Non-pigmented ciliary epithelial cell (primary cell): Measurements from ENCODE around the gene ITIH6.
"Not testable (repeated sequence)": the region's sequence is repeated elsewhere in the genome, so short reads cannot be mapped to it uniquely, and the experiment has no call there.

ENCODE experiments used
- DNase-seq: peaks from one replicate; pipeline ENCODE4 v3.0.0-alpha.2; 2010; ENCODE audit warnings: low read depth

The ITIH6 gene

DNA sequence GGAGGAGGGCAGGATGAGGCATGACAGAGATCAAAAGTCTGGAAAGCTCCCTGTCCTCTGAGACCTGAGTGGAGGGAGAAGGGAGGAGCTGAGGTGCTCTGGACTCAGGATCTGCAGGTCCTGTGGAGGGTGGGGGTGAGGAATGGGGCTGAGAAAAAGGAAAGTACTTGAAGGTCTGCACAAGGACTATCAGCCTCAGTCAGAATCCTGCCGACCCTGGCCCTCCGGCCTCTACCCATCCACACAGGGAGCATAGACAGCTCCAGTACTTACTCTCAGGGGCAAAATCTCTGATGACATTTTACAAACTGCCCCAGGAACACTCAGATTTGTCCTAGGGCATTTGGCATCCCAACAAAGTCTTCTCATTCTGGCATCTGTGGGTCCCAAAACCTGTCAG lies 991 bp upstream of the ITIH6 start:
- DNase-seq = no peak

DNA sequence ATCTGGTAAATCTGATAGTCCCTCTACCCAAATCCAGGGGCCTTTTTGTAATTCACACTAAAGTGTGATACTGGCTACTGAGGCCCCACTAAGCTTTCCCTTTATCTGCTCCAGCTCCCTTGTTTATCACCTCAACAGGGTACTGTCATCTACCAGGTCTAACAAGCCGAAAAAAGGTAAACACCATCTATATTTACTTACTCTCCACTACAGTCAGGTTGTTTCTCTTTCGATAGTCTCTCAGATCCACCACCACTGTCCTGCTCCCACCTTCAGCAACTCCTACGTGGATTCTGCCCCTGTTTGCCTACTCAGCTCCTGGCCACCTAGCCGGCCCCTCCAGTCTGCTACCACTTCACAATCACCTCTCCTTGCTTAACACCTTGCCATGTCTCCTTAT lies 3.3 kb downstream of the ITIH6 start:
- no peak for DNase-seq

DNA sequence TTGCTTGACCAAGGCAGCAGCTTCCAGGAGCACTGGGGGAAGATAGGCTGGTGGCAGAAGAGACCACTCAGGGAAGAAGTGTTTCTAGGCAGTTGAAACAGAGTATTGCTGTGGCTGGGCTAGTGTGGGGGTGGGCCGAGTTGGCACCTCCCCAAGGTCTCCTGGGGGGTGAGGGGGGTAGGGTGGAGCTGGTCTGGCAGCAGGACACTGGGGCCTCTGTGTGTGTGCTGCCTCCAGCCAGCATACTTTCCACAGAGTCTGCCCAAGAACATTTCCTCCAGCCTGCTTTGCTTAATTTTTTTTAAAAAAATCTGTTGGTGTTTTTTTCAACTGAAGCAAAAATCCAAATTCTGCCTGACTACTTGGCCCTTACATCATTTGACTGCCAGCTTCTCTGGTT lies 4.0 kb downstream of the ITIH6 start:
- DNase-seq = no peak

DNA sequence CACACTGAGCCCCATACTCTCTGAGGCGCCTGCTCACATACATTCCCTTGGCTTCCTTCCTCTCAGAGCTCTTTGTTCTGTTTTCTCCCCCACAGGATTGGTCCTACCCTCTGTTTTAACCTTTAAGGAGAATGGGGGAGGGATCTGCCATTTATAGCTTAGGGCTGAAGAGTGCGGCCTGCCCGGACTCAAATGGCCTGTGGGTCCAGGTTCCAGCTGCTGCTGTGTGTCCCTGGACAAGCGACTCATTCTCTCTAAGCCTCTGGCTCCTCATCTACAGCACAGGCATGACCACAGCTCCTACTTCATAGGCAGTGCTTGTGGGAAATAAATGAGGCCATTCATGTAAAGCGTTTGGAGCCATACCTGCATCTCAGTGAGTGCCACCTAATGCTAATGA lies 8.7 kb downstream of the ITIH6 start:
- DNase-seq = not testable (repeated sequence)

DNA sequence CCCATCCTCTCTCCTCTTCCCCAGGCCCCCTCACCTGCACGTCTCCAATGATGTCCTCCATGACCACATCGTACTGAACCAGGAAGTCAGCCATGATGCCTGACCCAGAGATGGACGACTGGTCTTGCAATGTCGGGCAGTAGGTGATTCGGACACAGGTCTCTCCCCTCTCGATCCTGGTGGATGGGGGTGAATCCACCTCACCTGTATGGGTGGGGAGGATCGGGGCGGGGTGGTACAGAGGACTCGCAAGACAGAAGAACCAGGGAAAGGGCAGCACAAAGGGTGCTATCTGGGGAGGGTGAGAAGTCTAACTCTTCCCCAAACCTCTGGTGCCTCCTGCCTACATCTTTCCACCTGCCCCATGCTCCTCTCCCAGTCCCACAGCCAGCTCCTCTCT lies 9.6 kb downstream of the ITIH6 start:
- no peak for DNase-seq

DNA sequence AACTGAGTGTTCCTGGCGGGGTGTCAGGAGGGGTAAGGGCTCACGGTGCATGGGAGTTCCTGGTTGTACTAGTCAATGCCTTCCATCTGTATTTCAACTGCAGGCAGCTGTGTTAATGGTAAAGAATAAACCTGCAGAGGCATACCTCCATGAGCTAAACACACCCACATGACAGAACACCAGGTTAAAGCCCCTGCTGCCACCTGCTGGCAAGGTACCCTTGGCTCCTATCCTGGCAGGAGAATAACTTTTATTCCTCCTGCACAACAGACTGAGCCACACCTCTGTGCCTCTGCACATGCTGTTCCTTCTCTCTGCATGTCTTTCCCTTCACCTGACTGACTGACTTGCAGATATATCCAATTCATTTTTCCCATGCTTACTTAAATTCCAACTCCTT lies 11.1 kb downstream of the ITIH6 start:
- DNase-seq = no peak

DNA sequence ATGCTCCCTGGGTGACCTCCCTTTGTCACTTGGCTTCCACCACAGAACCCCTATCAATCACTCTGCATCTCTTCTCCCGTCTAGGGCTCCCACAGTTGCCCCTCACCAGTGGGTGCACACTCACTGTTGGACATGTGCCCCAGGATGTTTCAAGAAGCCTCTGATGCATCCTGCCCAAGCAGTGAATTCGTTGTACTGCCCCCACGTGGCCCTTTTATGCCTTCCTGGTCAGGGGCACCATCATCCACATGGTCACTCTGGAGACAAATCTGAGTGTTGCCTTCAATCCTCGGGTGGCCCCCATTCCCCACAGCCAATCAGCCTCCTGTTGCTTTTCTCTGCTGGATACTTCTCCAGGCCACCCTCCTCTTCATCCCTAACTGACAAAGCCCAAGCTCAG lies 12.2 kb downstream of the ITIH6 start:
- no peak for DNase-seq

DNA sequence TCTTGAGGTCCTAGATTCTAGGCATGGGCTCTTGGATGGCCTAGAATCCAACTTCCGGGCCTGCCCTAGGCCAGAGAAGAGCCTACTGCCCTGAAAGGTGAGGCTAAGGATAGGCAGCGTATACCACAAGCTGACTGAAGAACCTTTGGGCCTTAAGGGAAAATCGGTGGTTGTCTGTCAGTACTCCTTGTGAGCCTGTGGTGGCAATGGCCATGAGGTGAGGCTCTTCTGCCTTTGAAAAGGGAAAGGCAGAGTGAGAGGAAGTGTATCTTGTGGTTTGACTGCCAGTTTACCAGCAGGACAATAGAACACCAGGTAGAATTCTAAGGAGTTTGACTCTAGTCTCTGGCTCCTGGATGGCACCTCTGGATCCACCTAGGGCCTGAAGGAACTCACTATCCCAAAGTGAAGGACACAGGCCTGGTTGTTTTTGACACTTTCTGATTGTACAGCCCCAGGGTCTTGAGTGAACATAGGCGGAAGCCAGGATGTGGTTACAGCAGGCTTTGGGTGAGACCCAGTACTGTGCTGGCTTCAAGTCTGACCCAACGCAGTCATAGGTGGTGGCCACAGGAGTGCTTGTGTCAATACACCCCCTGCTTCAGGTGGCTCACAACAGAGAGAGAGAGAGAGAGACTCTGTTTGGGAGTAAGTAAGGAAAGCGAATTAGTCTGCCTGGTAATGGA lies 20.9 kb downstream of the ITIH6 start:
- DNase-seq = no peak

DNA sequence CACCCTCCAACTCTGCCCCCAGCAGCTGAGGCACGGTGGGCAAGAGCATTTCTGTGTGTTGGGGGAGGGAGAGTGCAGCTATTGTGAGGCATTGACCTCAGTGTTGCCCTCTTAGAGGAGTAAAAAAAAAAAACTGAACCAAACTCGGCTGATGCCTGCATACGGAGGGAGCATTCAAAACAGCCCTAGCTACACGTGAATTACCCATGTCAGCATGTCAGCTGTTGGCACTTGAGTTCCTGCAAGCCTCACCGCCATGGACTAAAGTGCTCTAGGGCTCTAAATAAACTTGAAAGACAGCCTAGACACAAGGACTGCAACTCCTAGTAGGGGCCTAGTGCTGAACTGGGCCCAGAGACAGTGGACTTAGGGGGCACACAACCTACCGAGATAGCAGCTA lies 22.0 kb downstream of the ITIH6 start:
- no peak for DNase-seq

DNA sequence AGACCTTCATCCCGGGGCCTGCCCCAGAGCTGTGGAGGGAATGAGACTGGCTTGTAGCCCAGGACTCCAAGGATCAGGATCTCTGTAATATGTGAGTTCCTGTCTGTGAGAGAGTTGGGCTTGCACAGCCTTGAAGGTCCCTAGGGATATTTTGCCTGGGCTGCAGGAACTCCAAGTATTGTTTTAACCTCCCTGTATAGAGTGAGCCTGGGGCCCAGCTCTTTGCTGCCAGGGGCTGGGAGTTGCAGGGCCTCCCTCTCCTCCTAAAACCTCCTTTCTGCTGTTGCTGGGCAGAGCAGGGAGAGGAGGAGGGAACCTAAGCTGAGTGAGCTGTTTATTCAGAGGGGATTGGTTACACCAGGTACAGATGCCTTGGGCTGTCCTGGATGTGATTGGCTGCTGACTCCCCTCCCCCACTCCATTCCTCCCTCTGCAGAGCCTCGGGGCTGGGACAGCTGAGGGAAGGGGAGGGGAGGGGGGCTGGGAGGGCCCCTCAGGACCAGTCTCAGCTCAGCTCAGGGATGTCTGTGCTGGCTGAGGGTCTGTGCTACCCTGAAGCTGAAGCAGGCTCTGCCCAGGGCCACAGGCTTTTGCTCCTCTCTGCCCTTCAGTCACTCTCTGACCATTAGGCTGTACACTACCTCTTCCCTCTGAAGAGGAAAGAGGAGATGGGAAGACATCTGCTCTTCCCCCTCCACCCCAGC lies 23.5 kb downstream of the ITIH6 start:
- DNase-seq = not testable (repeated sequence)

DNA sequence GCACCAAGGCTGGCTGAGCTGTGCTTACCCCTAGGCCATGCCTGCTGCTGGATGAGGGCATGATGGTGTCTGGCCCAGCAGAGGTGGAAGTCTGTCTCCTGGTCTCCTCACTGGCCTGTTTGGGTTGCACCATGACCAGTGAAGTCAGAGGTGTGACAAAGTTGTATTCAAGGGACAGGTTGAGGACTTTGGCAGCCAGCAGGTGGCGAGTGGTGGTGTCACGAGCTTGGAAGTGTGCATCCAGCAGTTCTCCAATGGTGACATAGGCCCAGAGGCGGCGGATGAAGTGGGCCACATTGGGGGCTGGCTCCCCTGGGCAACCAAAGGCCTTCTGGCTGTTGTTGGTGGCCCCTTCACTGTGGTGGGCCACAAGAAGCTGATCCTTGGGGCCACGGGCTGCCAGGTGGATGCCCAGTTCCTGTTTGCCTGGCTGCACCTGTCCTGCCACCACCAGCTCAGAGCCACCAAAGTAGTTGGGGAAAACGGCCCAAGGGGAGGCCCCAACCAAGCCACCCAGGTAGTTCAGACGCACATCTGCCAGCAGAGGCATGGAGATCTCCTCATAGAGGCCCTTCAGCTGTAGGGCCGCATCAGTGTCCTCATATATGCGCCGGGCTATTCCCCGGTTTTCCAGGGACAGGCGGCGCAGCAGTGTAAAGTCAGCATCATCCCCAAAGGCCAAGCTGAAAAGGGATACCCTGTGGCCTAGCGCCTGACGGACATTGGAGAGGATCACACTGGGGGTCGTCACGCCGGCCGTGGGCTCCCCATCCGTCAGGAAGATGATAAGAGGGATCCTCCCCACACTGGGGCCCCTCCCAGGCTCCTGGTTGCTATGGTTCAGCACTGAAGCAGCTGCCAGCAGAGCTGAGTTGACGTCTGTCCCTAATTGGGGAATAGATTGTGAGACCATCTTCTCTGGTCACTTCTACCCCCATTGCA lies 39.7 kb downstream of the ITIH6 start:
- no peak for DNase-seq

DNA sequence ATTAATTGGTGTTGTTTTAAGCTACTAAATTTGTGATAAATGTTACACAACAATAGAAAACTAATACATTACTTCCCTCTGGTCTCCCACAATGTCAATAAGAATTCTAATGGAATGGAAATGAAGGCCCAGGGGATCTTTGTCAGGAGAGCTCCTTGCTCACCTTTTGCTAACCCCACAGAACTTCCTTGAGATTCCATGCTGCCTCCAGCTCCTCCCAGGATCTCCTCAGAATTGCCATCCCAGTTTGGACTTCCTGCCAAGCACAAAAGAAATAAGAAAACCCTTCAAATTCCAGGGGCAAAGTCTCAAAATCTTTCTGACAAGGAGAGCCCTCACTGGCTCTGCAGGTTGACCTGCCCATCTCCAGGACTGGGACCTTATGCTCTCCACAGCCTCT lies 43.2 kb downstream of the ITIH6 start:
- no peak for DNase-seq

DNA sequence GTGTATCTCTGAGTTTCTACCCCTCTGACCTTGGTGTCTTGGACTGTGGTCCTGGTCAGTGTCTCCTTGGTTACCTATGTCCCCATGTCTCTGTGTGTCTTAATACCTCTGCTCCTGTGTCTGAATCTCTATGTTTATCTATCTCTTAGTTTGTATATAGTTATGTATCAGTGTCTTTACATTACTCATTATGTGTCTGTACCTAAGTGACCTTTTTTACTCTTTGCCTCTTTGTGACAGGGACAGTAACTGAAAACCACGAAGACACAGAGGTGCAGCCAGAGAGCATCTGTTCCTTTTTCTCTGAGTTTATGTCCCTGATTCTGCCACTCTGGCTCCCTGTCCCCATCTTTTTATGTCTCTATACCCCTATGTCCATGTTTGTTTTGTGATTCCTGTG lies 49.4 kb downstream of the ITIH6 start:
- DNase-seq = no peak

DNA sequence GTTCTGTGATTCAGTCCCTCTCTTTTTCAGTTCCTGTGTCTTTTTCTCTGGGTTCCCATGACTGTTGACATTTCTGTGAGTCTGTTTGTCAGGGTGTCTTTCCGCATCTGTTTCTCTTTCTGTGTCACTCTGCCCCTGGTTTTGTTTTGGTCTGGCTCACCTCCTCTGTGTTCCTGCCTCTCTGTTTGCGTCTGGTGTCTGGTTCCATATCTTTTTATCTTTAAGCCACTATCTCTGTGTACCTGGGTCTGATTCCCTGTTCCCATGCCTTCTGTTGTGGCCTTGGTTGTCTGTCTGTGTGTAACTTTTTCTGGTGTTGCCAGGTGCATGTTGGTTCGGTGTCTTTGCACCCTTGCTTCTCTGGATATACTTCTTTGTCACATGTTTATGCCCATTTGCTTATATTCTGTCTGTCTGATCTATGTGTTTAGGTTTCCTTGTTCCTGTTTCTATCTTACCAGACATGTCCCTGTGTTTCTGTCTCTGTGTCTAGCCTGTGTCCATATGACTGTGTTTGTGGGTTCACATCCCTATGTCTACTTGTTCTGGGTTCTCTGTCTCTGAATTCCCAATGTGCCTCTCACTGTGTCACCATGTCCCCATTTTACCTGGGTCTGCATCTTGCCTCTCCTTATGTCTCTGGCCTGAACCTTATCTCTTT lies 50.2 kb downstream of the ITIH6 start:
- no peak for DNase-seq

DNA sequence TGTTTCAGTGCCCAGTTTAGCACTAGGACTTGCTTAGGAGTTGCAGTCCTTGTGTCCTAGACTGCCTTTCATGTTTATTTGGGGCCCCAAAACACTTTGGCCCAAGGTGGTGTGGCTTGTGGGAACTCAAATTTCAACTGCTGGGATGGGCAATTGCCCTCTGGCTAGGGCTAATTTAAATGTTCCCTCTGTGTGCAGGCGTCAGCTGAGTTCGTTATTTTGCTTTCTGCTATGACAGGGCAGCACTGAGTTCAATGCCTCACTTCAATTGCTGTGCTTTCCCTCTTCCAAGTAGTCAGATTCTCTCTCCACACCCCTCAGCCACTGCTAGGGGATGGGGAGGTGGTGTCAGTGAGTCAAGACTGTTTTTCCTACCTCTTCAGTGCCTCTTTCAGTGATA lies 51.1 kb downstream of the ITIH6 start:
- DNase-seq = no peak

DNA sequence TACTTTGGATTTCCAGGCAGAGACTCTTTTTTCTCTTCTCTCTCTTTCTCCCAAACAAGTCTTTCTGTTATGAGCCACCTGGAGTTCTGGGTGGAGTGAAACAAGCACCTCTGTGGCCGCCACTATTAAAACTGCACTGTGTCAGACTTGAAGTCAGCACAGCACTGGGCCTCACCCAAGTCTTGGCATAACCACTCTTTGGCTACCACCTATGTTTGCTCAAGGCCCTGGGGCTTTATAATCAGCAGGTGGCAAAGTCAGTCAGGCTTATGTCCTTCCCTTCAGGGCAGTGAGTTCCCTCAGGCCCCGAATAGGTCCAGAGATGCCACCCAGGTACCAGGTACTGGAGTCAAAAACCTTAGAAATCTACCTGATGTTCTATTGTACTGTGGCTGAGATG lies 52.4 kb downstream of the ITIH6 start:
- DNase-seq = no peak

DNA sequence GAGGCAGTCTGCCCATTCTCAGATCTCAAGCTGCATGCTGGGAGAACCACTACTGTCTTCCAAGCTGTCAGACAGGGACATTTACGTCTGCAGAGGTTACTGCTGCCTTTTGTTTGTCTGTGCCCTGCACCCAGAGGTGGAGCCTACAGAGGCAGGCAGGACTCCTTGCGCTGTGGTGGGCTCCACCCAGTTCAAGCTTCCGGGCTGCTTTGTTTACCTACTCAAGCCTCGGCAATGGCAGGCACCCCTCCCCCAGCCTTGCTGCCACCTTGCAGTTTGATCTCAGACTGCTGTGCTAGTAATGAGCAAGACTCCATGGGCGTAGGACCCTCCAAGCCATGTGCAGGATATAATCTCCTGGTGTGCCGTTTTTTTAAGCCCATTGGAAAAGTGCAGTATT lies 59.5 kb downstream of the ITIH6 start:
- DNase-seq = not testable (repeated sequence)

DNA sequence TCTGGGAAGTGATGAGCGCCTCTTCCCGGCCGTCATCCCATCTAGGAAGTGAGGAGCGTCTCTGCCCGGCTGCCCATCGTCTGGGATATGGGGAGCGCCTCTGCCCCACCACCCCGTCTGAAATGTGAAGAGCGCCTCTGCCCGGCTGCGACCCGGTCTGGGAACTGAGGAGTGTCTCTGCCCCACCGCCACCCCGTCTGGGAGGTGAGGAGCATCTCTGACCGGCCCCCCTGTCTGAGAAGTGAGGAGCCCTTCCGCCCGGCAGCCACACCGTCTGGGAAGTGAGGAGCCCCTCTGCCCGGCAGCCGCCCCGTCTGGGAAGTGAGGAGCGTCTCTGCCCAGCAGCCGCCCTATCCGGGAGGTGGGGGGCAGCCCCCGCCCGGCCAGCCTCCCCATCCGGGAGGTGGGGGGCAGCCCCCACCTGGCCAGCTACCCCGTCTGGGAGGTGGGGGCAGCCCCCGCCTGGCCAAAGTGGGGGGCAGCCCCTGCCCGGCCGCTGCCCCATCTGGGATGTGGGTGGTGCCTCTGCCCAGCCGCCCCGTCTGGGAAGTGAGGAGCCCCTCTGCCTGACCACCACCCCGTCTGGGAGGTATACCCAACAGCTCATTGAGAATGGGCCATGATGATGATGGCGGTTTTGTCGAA lies 61.6 kb downstream of the ITIH6 start:
- DNase-seq = not testable (repeated sequence)

DNA sequence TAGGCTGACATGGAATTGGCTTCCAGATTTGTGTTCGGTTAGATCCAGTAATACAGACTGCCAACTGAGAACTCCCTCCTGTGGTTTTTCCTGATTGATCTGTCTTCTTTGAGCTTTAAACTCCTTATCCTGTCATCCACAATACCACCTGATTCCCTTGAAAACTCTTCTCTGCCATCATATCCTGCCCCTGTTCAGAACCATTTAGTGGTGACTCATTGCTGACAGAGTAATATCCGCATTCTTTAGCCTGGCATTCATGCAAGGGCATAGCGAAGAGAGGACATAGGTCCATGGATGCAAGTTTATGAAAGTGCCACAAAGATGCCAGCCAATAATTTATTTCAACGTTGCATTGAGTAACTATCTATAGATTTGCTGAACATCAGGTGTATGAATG lies 76.6 kb downstream of the ITIH6 start:
- no peak for DNase-seq

DNA sequence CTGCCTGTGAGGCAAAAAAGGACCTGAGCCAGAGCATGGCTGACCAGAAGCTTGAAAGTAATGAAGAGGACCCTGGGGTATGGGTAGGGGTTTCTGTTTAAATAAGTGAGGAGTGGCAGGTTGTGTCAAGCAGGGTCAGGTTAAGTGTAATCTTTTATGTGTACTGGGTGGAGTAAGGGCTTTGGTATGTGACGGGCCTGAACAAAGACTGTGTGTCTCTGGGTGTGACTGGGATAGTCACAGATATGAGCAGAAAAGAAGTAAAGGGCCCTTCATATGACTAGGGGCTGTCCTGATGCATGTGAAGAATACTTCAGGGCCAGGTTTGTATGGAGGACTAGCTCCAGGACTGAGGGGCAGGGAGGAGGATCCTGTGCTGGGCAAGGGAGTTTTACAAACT lies 82.4 kb downstream of the ITIH6 start:
- DNase-seq = no peak

DNA sequence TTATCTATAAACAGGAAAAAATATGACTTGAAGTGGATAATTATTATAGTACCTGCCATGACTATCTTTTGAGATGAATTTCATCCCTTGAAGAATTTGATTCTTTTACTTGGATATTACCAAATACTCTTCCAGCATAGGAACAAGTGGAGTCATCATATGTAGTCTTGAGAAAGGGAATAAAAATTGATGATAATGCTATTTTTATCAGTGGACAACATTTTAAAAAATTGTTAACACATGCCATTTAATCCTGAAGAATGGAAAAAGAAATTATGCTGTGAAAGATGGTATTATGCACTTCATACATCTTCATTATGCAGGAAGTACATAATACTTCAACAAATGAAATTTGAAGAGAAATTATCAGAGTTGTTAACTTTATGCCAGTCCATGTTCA lies 83.6 kb downstream of the ITIH6 start:
- DNase-seq = no peak

DNA sequence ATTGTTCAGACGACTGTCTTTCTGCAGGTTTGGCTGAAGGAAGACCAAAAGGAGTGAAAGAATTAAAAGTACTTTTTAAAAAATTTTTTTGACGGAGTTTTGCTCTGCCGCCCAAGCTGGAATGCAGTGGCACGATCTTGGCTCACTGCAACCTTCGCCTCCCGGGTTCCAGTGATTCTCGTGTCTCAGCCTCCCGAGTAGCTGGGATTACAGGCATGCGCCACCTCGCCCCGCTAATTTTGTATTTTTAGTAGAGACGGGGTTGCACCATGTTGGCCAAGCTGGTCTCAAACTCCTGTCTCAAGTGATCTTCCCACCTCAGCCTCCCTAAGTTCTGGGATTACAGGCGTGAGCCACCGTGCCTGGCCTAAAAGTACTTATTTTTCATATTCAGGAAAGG lies 86.3 kb downstream of the ITIH6 start:
- DNase-seq = no peak
